MM.1S (cell line): Measurements from ENCODE around the gene CHRM4.

ENCODE experiments used
- EZH2 ChIP-seq: fragments of 300-600 bp; sonication (generic); optimal IDR thresholded peaks from 2 replicates; pipeline ENCODE3; 2017; ENCODE audit warnings: low read depth, mild to moderate bottlenecking, antibody characterized with exemption, low read length, mixed read lengths
- TF ChIP-seq, protein P1 (sequence below): fragments of 300-600 bp; sonication (generic); IDR thresholded peaks from 2 replicates; pipeline ENCODE4 v1.5.1; 2016; ENCODE audit warnings: antibody characterized with exemption, low read length, mixed read lengths

- no peak for TF ChIP-seq EZH2
- TF ChIP-seq, protein P1, sequence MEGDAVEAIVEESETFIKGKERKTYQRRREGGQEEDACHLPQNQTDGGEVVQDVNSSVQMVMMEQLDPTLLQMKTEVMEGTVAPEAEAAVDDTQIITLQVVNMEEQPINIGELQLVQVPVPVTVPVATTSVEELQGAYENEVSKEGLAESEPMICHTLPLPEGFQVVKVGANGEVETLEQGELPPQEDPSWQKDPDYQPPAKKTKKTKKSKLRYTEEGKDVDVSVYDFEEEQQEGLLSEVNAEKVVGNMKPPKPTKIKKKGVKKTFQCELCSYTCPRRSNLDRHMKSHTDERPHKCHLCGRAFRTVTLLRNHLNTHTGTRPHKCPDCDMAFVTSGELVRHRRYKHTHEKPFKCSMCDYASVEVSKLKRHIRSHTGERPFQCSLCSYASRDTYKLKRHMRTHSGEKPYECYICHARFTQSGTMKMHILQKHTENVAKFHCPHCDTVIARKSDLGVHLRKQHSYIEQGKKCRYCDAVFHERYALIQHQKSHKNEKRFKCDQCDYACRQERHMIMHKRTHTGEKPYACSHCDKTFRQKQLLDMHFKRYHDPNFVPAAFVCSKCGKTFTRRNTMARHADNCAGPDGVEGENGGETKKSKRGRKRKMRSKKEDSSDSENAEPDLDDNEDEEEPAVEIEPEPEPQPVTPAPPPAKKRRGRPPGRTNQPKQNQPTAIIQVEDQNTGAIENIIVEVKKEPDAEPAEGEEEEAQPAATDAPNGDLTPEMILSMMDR, result no peak
These were observed 1.1 kb upstream of the CHRM4 start for GRCh38 chr11:46392421-46393230.
